C4-2B (cell line): ENCODE measurements around the gene SHANK1.
"Not testable (repeated sequence)": the region's sequence is repeated elsewhere in the genome, so short reads cannot be mapped to it uniquely, and the experiment has no call there.

Source experiments
- H3K27ac ChIP-seq: fragments of 450-650 bp; 2 replicates; pipeline ENCODE4 v1.5.1; 2017
- CTCF ChIP-seq: fragments of 450-650 bp; conservative IDR thresholded peaks from 2 replicates; pipeline ENCODE4 v1.5.1; 2017; ENCODE audit warnings: mild to moderate bottlenecking
- ZFX ChIP-seq: fragments of 450-650 bp; IDR thresholded peaks from 2 replicates; pipeline ENCODE4 v1.6.1; 2017

Gene SHANK1

GRCh38 chr19:50719566-50719965 lies at the start of gene SHANK1:
Gene SHANK1, minus strand, starts transcription at chr19:50719802. Its CDS starts 2,883 bp downstream, at chr19:50716919.
- TF ChIP-seq CTCF (no peak), ZFX (no peak)
- H3K27ac ChIP-seq, result no peak within 1 kb of the TSS

GRCh38 chr19:50768277-50768676 lies 48.7 kb upstream of the SHANK1 start:
- H3K27ac ChIP-seq, result no peak overlapping the region
- TF ChIP-seq ZFX (no peak), CTCF (no peak)

GRCh38 chr19:50767263-50767662 lies 47.7 kb upstream of the SHANK1 start:
- H3K27ac ChIP-seq, result not testable (repeated sequence)

GRCh38 chr19:50766746-50767145 lies 47.1 kb upstream of the SHANK1 start:
- H3K27ac ChIP-seq, result not testable (repeated sequence)

- no peak overlapping the region for H3K27ac ChIP-seq
- TF ChIP-seq CTCF, result no peak
- no peak for TF ChIP-seq ZFX
Observed at GRCh38 chr19:50764409-50764808, 44.8 kb upstream of the SHANK1 start.

- H3K27ac ChIP-seq, result not testable (repeated sequence)
Observed at GRCh38 chr19:50763521-50763920, 43.9 kb upstream of the SHANK1 start.

GRCh38 chr19:50761501-50761900 lies 41.9 kb upstream of the SHANK1 start:
- not testable (repeated sequence) for H3K27ac ChIP-seq

- H3K27ac ChIP-seq, result no peak overlapping the region
- TF ChIP-seq ZFX, result no peak
- no peak for TF ChIP-seq CTCF
Observed at GRCh38 chr19:50759886-50760285, 40.3 kb upstream of the SHANK1 start.

- not testable (repeated sequence) for H3K27ac ChIP-seq
Observed at GRCh38 chr19:50759076-50759475, 39.5 kb upstream of the SHANK1 start.

GRCh38 chr19:50757624-50758023 lies 38.0 kb upstream of the SHANK1 start:
- H3K27ac ChIP-seq, result not testable (repeated sequence)

- H3K27ac ChIP-seq, result not testable (repeated sequence)
Observed at GRCh38 chr19:50756244-50756643, 36.6 kb upstream of the SHANK1 start.

- TF ChIP-seq CTCF, result no peak
- no peak for TF ChIP-seq ZFX
- no peak overlapping the region for H3K27ac ChIP-seq
Observed at GRCh38 chr19:50753879-50754278, 34.3 kb upstream of the SHANK1 start.
